ENCODE measurements around the gene TENM4.

Gene TENM4

DNA sequence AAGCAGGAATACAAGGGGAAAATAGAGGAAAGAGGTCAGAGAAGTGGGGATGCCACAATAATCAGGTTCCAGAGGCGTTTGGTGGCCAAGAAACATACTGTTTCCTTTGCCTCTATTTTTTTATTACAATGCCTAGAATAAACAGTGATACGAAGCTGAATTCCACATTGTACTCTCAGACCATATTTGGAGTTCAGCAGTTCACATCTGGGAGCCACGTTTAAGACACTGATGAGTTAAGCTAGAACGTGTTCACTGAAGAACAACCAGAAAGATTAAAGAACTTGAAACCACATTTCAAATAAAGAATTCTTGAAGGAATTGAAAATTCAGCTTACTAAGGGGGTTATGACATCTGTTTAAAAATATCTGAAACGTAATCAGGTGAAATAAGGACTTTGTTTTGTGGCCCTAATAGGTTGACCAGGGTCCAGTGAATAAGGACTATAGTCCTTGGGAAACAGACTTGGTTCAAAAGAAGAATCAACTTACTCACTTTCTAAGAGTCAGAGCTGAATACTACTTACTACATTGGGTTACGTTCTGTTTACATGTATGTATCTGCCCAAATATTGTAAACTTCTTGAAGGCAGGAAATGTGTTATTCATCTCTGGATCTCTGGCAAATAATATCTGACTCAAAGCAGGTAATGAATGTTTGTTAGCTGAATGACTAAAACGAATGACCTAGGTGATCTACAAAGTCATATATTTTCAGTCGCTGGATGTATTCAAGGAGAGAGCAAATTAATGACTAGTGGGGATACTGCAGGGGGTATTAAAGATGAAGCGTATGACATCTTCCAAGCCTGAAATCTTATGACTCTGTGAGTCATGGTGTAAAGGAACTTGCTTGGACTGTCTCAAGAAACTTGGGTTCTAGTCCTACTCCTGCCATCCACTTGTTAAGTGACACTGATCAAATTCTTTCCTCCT lies 619.2 kb downstream of the TENM4 start:
- no peak for DNase-seq (ENCODE audit: low read depth, low spot score)

GRCh38 chr11:78820741-78821140 lies 620.1 kb downstream of the TENM4 start:
- no peak for DNase-seq (ENCODE audit: low read depth, low spot score)

DNA sequence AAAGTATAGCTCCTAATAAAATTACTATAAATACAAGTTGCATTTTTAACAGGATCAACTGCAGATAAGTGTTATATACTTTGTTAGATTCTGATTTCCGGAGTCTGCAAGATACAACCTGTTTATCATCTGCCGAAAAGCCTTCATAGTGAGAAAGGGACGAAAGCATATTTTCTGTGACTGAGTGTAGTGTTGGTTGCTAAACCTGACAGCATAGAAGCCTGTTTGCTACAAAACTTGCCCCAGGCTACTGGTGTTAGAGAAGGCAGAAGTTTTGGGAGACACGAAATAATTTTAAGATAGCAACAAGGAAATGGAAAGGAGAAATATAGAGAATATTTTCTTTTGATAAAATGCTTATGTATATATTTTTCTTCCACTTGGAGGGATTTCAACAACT lies 622.6 kb downstream of the TENM4 start:
- DNase-seq (ENCODE audit: low read depth, low spot score), result no peak

- no peak for DNase-seq (ENCODE audit: low read depth, low spot score)
These were observed 625.0 kb downstream of the TENM4 start for GRCh38 chr11:78815831-78816230.

GRCh38 chr11:78812513-78813293 lies 628.1 kb downstream of the TENM4 start:
- DNase-seq (ENCODE audit: low read depth, low spot score), result no peak

GRCh38 chr11:78810559-78811009 lies 630.2 kb downstream of the TENM4 start:
- no peak for DNase-seq (ENCODE audit: low read depth, low spot score)

DNA sequence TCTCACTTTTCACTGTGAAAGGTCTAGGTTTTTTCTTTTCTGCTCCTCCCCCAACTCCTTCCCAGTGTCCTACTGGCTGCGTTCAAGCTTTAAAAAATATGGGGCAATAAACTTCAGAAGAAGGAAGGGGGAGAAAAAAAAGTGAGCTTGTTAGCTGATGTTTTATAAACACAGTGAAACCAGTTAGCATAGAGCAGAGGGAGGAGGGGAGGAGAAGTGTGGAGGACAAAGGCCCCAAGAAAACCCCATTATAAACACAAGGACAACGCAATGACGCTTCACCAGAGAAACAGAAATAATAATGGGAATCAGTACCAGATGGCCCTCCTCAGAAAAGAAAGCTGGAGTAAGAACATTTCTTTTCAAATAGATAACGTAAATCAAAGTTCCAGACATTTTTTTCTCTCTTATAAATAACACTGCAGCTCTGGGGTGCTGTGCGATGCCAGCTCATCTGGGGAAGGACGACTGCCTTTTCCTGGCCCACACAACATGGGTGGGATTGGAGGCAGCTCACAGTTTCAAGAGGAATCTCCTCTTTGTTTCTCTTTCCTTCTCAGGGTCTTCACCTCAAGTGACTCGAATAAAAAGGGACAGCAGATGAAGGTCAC lies 630.8 kb downstream of the TENM4 start:
- no peak for DNase-seq (ENCODE audit: low read depth, low spot score)

DNA sequence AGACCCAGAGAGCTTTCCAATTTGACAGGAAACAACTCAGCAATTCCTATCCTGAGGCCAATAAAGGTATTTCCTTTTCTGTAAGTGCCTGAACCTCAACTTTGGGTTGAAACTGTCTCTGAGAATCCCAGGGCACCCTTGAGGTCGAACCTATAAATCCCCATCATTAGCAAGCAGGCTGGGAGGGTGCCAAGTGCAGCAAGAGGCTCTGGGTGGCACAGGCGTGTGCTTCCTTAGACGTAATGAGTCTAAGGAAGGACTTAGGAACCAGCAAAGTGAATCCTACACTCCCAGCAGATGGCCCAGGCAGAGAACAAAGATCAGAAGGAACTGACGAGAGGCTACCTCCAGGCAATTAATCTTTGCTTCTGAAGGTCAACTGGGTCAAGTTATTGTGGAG lies 631.9 kb downstream of the TENM4 start:
- DNase-seq (ENCODE audit: low read depth, low spot score), result no peak

DNA sequence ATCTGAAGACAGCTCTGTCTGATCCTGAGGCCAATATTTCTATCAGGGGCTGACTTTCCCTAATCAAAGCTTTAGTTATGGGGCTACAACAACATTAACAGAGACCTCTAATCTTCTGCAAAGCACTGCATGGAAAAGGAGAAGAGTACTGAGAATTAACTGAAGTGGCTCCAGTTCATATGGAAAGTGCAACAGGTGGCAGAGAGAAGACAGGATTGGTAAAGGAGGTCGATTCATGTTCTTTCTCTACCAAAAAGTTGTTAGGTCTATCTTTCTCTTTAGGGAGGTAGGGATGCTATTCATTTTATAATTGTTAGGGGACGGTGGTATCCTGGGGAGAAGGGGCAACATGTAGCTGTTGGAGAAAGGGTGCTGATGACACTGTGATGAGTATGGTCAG lies 633.5 kb downstream of the TENM4 start:
- no peak for DNase-seq (ENCODE audit: low read depth, low spot score)

GRCh38 chr11:78806214-78807004 lies 634.4 kb downstream of the TENM4 start:
- DNase-seq (ENCODE audit: low read depth, low spot score), result no peak

- no peak for DNase-seq (ENCODE audit: low read depth, low spot score)
These were observed 635.8 kb downstream of the TENM4 start for GRCh38 chr11:78804991-78805390.

- DNase-seq (ENCODE audit: low read depth, low spot score), result no peak
These were observed 636.8 kb downstream of the TENM4 start for GRCh38 chr11:78803995-78804394.

GRCh38 chr11:78802058-78802761 lies 638.6 kb downstream of the TENM4 start:
- DNase-seq (ENCODE audit: low read depth, low spot score), result peak; percentile 57

GRCh38 chr11:78801161-78801884 lies 639.5 kb downstream of the TENM4 start:
- DNase-seq (ENCODE audit: low read depth, low spot score), result peak; percentile 95

DNA sequence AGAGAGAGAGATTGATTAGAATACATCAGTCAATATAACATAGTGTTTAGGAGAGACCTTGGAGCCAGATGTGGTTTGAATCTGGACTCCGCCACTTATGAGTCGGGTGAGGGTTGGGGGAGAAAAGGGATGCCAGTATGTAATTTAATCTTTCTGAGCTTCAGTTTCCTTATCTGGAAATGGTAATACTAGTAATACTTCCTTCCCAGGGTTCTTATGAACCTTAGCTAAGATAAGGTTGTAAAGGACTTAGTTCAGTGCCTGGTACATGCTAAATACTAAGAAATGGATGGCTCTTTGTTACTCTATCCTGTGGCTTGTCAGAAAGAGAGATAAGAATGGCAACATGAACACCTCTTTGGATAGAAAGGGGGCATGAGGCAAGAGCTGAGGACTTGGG lies 640.1 kb downstream of the TENM4 start:
- DNase-seq (ENCODE audit: low read depth, low spot score), result no peak

DNA sequence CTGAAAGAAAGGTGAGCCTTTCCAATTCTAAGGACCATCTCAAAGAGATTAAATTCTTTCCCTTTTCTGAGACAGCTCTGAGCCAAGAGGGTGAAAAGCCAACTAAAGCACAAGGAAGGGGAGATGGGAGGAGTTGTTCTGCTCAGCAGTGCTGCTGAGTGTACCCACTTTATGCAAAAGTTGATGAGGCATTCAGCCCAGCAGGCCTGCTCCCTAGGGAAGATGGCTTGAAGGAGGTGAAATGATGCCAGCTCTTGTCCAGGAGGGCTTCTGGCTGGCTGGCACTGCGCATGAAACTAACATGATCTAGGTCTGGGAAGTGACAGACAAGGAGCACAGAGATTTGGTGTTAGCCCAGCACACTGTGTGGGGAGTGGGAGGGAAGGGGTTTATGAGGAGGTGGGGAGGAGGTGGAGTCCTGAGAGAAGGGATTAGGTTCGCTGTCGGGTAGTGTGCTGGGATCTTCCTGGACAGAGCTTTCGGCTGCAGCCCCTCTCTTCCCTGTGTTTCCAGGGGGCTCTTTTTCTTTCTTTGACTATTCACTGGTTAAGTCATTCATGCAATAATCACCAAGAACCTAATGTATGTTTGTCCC lies 640.6 kb downstream of the TENM4 start:
- no peak for DNase-seq (ENCODE audit: low read depth, low spot score)

DNA sequence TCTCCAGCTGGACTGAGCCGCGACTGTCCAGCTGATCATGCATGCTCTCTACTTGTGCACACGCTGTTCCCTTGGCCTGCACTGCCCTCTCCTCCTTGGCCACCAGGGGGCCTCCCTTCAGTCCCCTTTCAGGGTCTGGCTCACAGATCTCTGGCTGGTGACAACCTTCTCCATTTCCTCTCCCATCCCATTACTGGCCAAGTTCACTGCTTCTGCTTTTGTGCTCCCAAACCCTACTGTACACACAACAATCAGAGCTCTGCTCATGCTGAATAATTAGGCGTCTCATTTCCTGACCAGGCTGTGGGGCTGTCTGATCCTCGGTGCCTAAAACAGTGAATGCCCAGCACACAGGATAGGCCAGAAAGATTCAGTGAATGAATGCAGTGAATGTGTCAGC lies 642.2 kb downstream of the TENM4 start:
- DNase-seq (ENCODE audit: low read depth, low spot score), result peak; percentile 80

DNA sequence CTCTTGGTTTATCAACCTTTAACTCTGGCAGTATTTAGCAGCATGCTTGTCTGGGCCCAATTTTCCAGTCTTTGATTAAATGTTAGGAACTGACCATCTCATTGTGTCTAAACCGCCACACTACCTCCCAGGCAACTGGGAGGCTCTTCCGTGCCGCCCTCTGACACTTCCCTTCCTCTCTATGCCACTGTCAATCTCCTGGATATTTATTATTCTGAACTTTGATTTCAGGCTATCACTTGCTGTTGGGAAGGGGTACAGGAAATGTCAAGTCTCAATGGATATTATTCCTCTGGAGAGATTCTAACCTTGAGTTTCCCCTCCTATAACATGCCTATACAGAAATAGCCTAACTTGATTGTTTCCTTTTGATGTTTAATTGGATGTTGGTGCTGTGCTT lies 643.3 kb downstream of the TENM4 start:
- peak; percentile 32 for DNase-seq (ENCODE audit: low read depth, low spot score)

DNA sequence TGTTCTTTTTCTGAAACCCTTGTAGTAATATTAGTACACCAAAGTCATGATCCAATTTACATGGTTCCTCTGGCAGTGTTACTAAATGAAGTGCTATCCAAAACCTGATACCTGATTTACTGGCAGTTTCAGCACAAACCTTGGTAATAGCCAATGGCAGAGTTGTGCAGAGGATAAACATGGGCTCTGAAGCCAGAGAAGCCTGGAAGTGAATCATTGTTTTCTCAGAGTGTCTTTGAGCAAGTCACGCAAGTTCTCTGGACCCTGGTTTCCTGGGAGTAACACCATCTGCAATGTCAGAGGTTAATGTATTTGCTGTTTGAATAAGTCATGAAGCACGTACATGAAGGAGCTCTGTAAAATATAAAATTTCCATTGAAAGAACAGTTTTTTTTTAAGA lies 643.9 kb downstream of the TENM4 start:
- peak; percentile 71 for DNase-seq (ENCODE audit: low read depth, low spot score)

All from astrocyte of the hippocampus (primary cell).